Glutamatergic neuron (in vitro differentiated cells): Measurements from ENCODE around the gene PCDH9. TPM values are rescaled to one million over a fixed set of nuclear protein-coding genes. Genes with fewer than 3 reads are reported as not detected.

Experiments used
- DNase-seq: peaks from one replicate; pipeline ENCODE4 v3.0.0; 2022
- H3K27ac Mint-ChIP-seq: one replicate; pipeline ENCODE4 v1.8.0; 2020; ENCODE audit warnings: mild to moderate bottlenecking, mixed read lengths, inconsistent platforms; ENCODE audit not compliant: unreplicated experiment
- H3K27me3 Mint-ChIP-seq: one replicate; pipeline ENCODE4 v1.8.0; 2020; ENCODE audit warnings: mild to moderate bottlenecking, moderate library complexity, mixed read lengths, inconsistent platforms; ENCODE audit not compliant: unreplicated experiment
- H3K36me3 Mint-ChIP-seq: one replicate; pipeline ENCODE4 v1.8.0; 2020; ENCODE audit warnings: mild to moderate bottlenecking, mixed read lengths, inconsistent platforms; ENCODE audit not compliant: unreplicated experiment
- H3K4me1 Mint-ChIP-seq: one replicate; pipeline ENCODE4 v1.8.0; 2020; ENCODE audit warnings: mild to moderate bottlenecking, low read depth, mixed read lengths, inconsistent platforms; ENCODE audit not compliant: unreplicated experiment
- H3K4me3 Mint-ChIP-seq: one replicate; pipeline ENCODE4 v1.8.0; 2020; ENCODE audit warnings: mild to moderate bottlenecking, mixed read lengths, inconsistent platforms; ENCODE audit not compliant: unreplicated experiment
- H3K9me3 Mint-ChIP-seq: one replicate; pipeline ENCODE4 v1.8.0; 2020; ENCODE audit warnings: mild to moderate bottlenecking, moderate library complexity, mixed read lengths, inconsistent platforms; ENCODE audit not compliant: unreplicated experiment
- CTCF ChIP-seq: fragments of 200-600 bp; sonication (generic); IDR thresholded peaks from one replicate; pipeline ENCODE4 v1.5.0; 2021; ENCODE audit not compliant: partially characterized antibody, unreplicated experiment
- total RNA-seq: library from RNA; stranded (reverse); fragmentation: NEBNext Ultra II Directional; extraction: Animal tissue kit (Norgen Biotek cat#: 25700); gene quantifications from one replicate; pipeline ENCODE4 v1.2.1, GENCODE V29; 2021; ENCODE audit not compliant: unreplicated experiment

The PCDH9 gene
- total RNA-seq, 1 donor from 2014 or later = 43.3 TPM

- Mint-ChIP-seq H3K27ac (no peak overlapping the region), H3K27me3 (no peaks in the 10 kb centered on the region), H3K4me3 (peak overlapping the region; percentile 79), H3K36me3 (peaks cover 4% of the 10 kb centered on the region), H3K9me3 (no peaks in the 10 kb centered on the region), H3K4me1 (peaks cover 26% of the 10 kb centered on the region)
- no peak for TF ChIP-seq CTCF
- no peak for DNase-seq
Measured at GRCh38 chr13:67225252-67226159, 4.6 kb downstream of the PCDH9 start.

- Mint-ChIP-seq H3K4me3 (peak overlapping the region; percentile 77), H3K9me3 (no peaks in the 10 kb centered on the region), H3K27ac (peak overlapping the region; percentile 25), H3K4me1 (peaks cover 27% of the 10 kb centered on the region), H3K27me3 (no peaks in the 10 kb centered on the region), H3K36me3 (peaks cover 4% of the 10 kb centered on the region)
- DNase-seq = peak; percentile 68
- peak; percentile 68 for TF ChIP-seq CTCF
Measured at GRCh38 chr13:67224148-67224846, 5.8 kb downstream of the PCDH9 start.

GRCh38 chr13:67223742-67224141, 6.4 kb downstream of the PCDH9 start:
- peak overlapping the region; percentile 77 for H3K4me3 Mint-ChIP-seq
- H3K4me1 Mint-ChIP-seq = peaks cover 31% of the 10 kb centered on the region
- no peaks in the 10 kb centered on the region for H3K9me3 Mint-ChIP-seq
- peaks cover 4% of the 10 kb centered on the region for H3K36me3 Mint-ChIP-seq
- no peak for TF ChIP-seq CTCF
- H3K27me3 Mint-ChIP-seq = no peaks in the 10 kb centered on the region
- peak overlapping the region; percentile 25 for H3K27ac Mint-ChIP-seq
- DNase-seq = no peak

GRCh38 chr13:67223024-67223423, 7.1 kb downstream of the PCDH9 start:
- DNase-seq = no peak

More at GRCh38 chr13:67223024-67223423, 7.1 kb downstream of the PCDH9 start:
- Mint-ChIP-seq H3K27me3 (no peaks in the 10 kb centered on the region), H3K9me3 (no peaks in the 10 kb centered on the region), H3K4me3 (peak overlapping the region; percentile 91), H3K36me3 (peaks cover 4% of the 10 kb centered on the region), H3K4me1 (peaks cover 35% of the 10 kb centered on the region), H3K27ac (peak overlapping the region; percentile 69)
- TF ChIP-seq CTCF = no peak
